HPDE6-E6E7 (cell line): ENCODE results near the gene NBPF1.
A peak's percentile ranks its signal among the peaks of the same experiment; 100 is the strongest.
"Not testable (repeated sequence)": the region's sequence is repeated elsewhere in the genome, so short reads cannot be mapped to it uniquely, and the experiment has no call there.

Source experiments
- DNase-seq: peaks from one replicate; pipeline ENCODE4 v3.0.0; 2011; ENCODE audit warnings: missing footprints; ENCODE audit errors: extremely low spot score

Gene NBPF1

GRCh38 chr1:16621681-16622315 is 8.4 kb upstream of the NBPF1 start:
- not testable (repeated sequence) for DNase-seq

GRCh38 chr1:16621300-16621658 is 7.9 kb upstream of the NBPF1 start:
- DNase-seq, result no peak

GRCh38 chr1:16619803-16620501 is 6.6 kb upstream of the NBPF1 start:
- DNase-seq, result not testable (repeated sequence)

GRCh38 chr1:16618719-16619118 is 5.4 kb upstream of the NBPF1 start:
- no peak for DNase-seq

- DNase-seq, result no peak
Measured at GRCh38 chr1:16617778-16618580, 4.6 kb upstream of the NBPF1 start.

GRCh38 chr1:16617114-16617631 is 3.8 kb upstream of the NBPF1 start:
- DNase-seq, result no peak

- no peak for DNase-seq
Measured at GRCh38 chr1:16615253-16616252, 2.2 kb upstream of the NBPF1 start.

- no peak for DNase-seq
Measured at GRCh38 chr1:16614361-16615252, 1.2 kb upstream of the NBPF1 start.

GRCh38 chr1:16612332-16613172 is 812 bp downstream of the NBPF1 start:
- peak; percentile 71 for DNase-seq

- DNase-seq, result not testable (repeated sequence)
Measured at GRCh38 chr1:16611981-16612331, 1.4 kb downstream of the NBPF1 start.

GRCh38 chr1:16611164-16611563 is 2.2 kb downstream of the NBPF1 start:
- not testable (repeated sequence) for DNase-seq

GRCh38 chr1:16610553-16610952 is 2.8 kb downstream of the NBPF1 start:
- not testable (repeated sequence) for DNase-seq

GRCh38 chr1:16609761-16610160 is 3.6 kb downstream of the NBPF1 start:
- not testable (repeated sequence) for DNase-seq

GRCh38 chr1:16608838-16609560 is 4.4 kb downstream of the NBPF1 start:
- no peak for DNase-seq

GRCh38 chr1:16607853-16608815 is 5.2 kb downstream of the NBPF1 start:
- DNase-seq, result not testable (repeated sequence)

- DNase-seq, result no peak
Measured at GRCh38 chr1:16607433-16607851, 5.9 kb downstream of the NBPF1 start.

- not testable (repeated sequence) for DNase-seq
Measured at GRCh38 chr1:16606666-16607432, 6.5 kb downstream of the NBPF1 start.
